ENCODE results near the gene MRPL21. TPM values are rescaled to one million over a fixed set of nuclear protein-coding genes. Genes with fewer than 3 reads are reported as not detected.
"Not testable (repeated sequence)": the region's sequence is repeated elsewhere in the genome, so short reads cannot be mapped to it uniquely, and the experiment has no call there.

The MRPL21 gene
- polyA plus RNA-seq, 1 donor (not counting 4 experiments of a cell fraction or from before 2014, with no cell fraction given) = 120 TPM

DNA sequence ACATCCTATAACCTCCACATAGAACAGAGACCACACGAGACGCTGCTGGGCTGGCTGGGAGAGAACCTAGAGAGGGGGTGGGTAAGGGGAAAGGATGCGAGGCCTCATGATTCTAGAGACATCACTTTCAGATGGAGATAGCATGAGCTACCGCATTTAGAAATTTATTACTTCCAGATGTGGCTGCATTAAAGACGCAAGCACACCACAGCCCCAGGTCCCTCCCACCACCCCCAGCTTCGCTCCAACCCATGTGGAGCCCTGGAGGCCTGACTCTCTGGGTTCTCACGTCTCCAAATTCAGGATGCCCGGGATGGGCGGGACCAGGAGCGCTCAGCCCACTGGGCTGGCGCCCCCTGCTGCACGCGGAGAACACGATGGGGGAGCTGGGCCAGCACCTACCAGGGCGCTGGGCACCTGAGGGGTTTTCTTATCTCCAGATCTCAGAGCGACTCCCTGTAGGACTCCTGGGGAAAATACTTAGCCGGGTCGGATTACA, 13.6 kb downstream of the MRPL21 start:
- FAIRE-seq (no peak), DNase-seq (ENCODE audit: low read depth, low spot score) (no peak)
- peaks cover 22 to 27% of the 10 kb centered on the region in 2 experiments for H3K36me3 ChIP-seq (ENCODE audit: control insufficient read depth in 2 of 2, extremely low read depth in 1 of 2, insufficient read depth in 2 of 2, low read length in 2 of 2)
- no peak overlapping the region for H3K4me2 ChIP-seq (ENCODE audit: control insufficient read depth, extremely low read depth, insufficient read depth, low read depth, low read length)
- no peak overlapping the region for H3K27ac ChIP-seq (ENCODE audit: control insufficient read depth, insufficient read depth, low read length)
- H3K4me1 ChIP-seq (ENCODE audit: control insufficient read depth, extremely low read depth, insufficient read depth, low read length) = peaks cover 2% of the 10 kb centered on the region
- no peaks in the 10 kb centered on the region for H3K79me2 ChIP-seq (ENCODE audit: control insufficient read depth, insufficient read depth, low read length)
- H3K4me3 ChIP-seq (ENCODE audit: control insufficient read depth in 2 of 3, extremely low read depth in 1 of 3, insufficient read depth in 2 of 3, low read depth in 1 of 3, low read length in 3 of 3) = no peak overlapping the region
- no peaks in the 10 kb centered on the region for H3K27me3 ChIP-seq (ENCODE audit: control insufficient read depth, extremely low read depth, insufficient read depth, low read length)
- H4K20me1 ChIP-seq (ENCODE audit: control insufficient read depth, extremely low read depth, insufficient read depth, low read length) = no peaks in the 10 kb centered on the region
- H3K9ac ChIP-seq (ENCODE audit: control insufficient read depth, extremely low read depth, insufficient read depth, low read length) = no peak overlapping the region
- dilution Hi-C loops (cut with MboI; ENCODE audit: extremely low pct_ligation_motif_present, low sequenced_read_pairs) = no loop called here
- H2AFZ ChIP-seq (ENCODE audit: control insufficient read depth, low read length) = no peak overlapping the region
- no peaks in the 10 kb centered on the region for H3K9me1 ChIP-seq (ENCODE audit: control insufficient read depth, extremely low read depth, insufficient read depth, low read length)
- TF ChIP-seq EZH2 (IDR thresholded peaks at IDR 0.05; ENCODE audit: low read length) (no peak), CTCF (optimal IDR thresholded peaks at IDR 0.05 in 1 of 3, IDR thresholded peaks at IDR 0.05 in 1 of 3, conservative IDR thresholded peaks at IDR 0.05 in 1 of 3; ENCODE audit: extremely low read depth in 1 of 3, insufficient read depth in 2 of 3, low read length in 3 of 3) (peak; percentile 53 to 64 (median 63))
- no peaks in the 10 kb centered on the region for H3K9me3 ChIP-seq (ENCODE audit: control insufficient read depth, low read depth, low read length)

- H3K4me3 ChIP-seq (ENCODE audit: control insufficient read depth in 2 of 3, extremely low read depth in 1 of 3, insufficient read depth in 2 of 3, low read depth in 1 of 3, low read length in 3 of 3); H3K9ac ChIP-seq (ENCODE audit: control insufficient read depth, extremely low read depth, insufficient read depth, low read length); H3K27me3 ChIP-seq (ENCODE audit: control insufficient read depth, extremely low read depth, insufficient read depth, low read length); H3K4me1 ChIP-seq (ENCODE audit: control insufficient read depth, extremely low read depth, insufficient read depth, low read length); H4K20me1 ChIP-seq (ENCODE audit: control insufficient read depth, extremely low read depth, insufficient read depth, low read length); H3K9me3 ChIP-seq (ENCODE audit: control insufficient read depth, low read depth, low read length); H3K79me2 ChIP-seq (ENCODE audit: control insufficient read depth, insufficient read depth, low read length); H3K4me2 ChIP-seq (ENCODE audit: control insufficient read depth, extremely low read depth, insufficient read depth, low read depth, low read length); H3K9me1 ChIP-seq (ENCODE audit: control insufficient read depth, extremely low read depth, insufficient read depth, low read length); H3K36me3 ChIP-seq (ENCODE audit: control insufficient read depth in 2 of 2, extremely low read depth in 1 of 2, insufficient read depth in 2 of 2, low read length in 2 of 2); FAIRE-seq; DNase-seq (ENCODE audit: low read depth, low spot score); H2AFZ ChIP-seq (ENCODE audit: control insufficient read depth, low read length); dilution Hi-C loops (cut with MboI; ENCODE audit: extremely low pct_ligation_motif_present, low sequenced_read_pairs); H3K27ac ChIP-seq (ENCODE audit: control insufficient read depth, insufficient read depth, low read length): not testable (repeated sequence)
Measured at GRCh38 chr11:68884827-68885226, 18.8 kb downstream of the MRPL21 start.

- DNase-seq (ENCODE audit: low read depth, low spot score) = no peak
- Histone ChIP-seq H3K4me1 (ENCODE audit: control insufficient read depth, extremely low read depth, insufficient read depth, low read length) (no peaks in the 10 kb centered on the region), H4K20me1 (ENCODE audit: control insufficient read depth, extremely low read depth, insufficient read depth, low read length) (no peaks in the 10 kb centered on the region), H3K4me2 (ENCODE audit: control insufficient read depth, extremely low read depth, insufficient read depth, low read depth, low read length) (no peak overlapping the region), H3K4me3 (ENCODE audit: control insufficient read depth in 2 of 3, extremely low read depth in 1 of 3, insufficient read depth in 2 of 3, low read depth in 1 of 3, low read length in 3 of 3) (no peak overlapping the region), H3K27me3 (ENCODE audit: control insufficient read depth, extremely low read depth, insufficient read depth, low read length) (no peaks in the 10 kb centered on the region), H3K9me1 (ENCODE audit: control insufficient read depth, extremely low read depth, insufficient read depth, low read length) (no peaks in the 10 kb centered on the region), H3K36me3 (ENCODE audit: control insufficient read depth in 2 of 2, extremely low read depth in 1 of 2, insufficient read depth in 2 of 2, low read length in 2 of 2) (peaks cover 0 to 5% of the 10 kb centered on the region in 2 experiments), H3K9ac (ENCODE audit: control insufficient read depth, extremely low read depth, insufficient read depth, low read length) (no peak overlapping the region), H3K79me2 (ENCODE audit: control insufficient read depth, insufficient read depth, low read length) (no peaks in the 10 kb centered on the region), H3K27ac (ENCODE audit: control insufficient read depth, insufficient read depth, low read length) (no peak overlapping the region), H2AFZ (ENCODE audit: control insufficient read depth, low read length) (no peak overlapping the region), H3K9me3 (ENCODE audit: control insufficient read depth, low read depth, low read length) (no peaks in the 10 kb centered on the region)
- dilution Hi-C loops (cut with MboI; ENCODE audit: extremely low pct_ligation_motif_present, low sequenced_read_pairs) = no loop called here
- FAIRE-seq = no peak
- TF ChIP-seq CTCF (optimal IDR thresholded peaks at IDR 0.05 in 1 of 3, IDR thresholded peaks at IDR 0.05 in 1 of 3, conservative IDR thresholded peaks at IDR 0.05 in 1 of 3; ENCODE audit: extremely low read depth in 1 of 3, insufficient read depth in 2 of 3, low read length in 3 of 3) (no peak), EZH2 (IDR thresholded peaks at IDR 0.05; ENCODE audit: low read length) (no peak)
Measured at GRCh38 chr11:68882391-68882790, 21.2 kb downstream of the MRPL21 start.

Measured in keratinocyte (primary cell).